ENCODE results near the gene DACT2.

DNA sequence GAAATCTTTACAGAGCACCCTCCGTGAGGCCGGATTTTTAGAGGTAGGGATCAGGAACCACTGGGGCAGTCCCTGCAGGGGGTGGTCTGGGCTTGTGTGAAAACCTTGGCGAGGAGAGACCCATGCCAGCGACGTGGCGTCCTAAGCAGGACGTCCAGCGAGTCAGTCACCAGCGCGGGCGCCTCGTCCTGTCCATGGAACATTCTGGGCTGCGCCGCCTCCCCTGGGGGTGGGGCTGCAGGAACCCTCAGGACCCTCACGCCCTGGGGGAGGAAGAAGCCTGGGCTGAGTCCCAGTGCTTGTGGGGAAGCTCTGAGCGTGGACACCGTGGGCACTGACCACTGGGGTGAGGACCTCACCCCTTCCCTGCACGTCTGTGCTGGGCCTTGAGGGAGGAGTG is 25.7 kb upstream of the DACT2 start:
- no peak for TF ChIP-seq POLR2A (conservative IDR thresholded peaks at IDR 0.05)
- TF ChIP-seq SP1 (CRISPR knock-in tag; IDR thresholded peaks at IDR 0.05): no peak
- TF ChIP-seq, protein P1, sequence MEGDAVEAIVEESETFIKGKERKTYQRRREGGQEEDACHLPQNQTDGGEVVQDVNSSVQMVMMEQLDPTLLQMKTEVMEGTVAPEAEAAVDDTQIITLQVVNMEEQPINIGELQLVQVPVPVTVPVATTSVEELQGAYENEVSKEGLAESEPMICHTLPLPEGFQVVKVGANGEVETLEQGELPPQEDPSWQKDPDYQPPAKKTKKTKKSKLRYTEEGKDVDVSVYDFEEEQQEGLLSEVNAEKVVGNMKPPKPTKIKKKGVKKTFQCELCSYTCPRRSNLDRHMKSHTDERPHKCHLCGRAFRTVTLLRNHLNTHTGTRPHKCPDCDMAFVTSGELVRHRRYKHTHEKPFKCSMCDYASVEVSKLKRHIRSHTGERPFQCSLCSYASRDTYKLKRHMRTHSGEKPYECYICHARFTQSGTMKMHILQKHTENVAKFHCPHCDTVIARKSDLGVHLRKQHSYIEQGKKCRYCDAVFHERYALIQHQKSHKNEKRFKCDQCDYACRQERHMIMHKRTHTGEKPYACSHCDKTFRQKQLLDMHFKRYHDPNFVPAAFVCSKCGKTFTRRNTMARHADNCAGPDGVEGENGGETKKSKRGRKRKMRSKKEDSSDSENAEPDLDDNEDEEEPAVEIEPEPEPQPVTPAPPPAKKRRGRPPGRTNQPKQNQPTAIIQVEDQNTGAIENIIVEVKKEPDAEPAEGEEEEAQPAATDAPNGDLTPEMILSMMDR (IDR thresholded peaks at IDR 0.05 in 2 of 3, conservative IDR thresholded peaks at IDR 0.05 in 1 of 3; ENCODE audit: insufficient read depth in 2 of 3, low read depth in 1 of 3, low read length in 3 of 3): no peak
- TF ChIP-seq DPF2 (IDR thresholded peaks at IDR 0.05): no peak
- TF ChIP-seq, protein P2, sequence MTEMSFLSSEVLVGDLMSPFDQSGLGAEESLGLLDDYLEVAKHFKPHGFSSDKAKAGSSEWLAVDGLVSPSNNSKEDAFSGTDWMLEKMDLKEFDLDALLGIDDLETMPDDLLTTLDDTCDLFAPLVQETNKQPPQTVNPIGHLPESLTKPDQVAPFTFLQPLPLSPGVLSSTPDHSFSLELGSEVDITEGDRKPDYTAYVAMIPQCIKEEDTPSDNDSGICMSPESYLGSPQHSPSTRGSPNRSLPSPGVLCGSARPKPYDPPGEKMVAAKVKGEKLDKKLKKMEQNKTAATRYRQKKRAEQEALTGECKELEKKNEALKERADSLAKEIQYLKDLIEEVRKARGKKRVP (CRISPR knock-in tag; IDR thresholded peaks at IDR 0.05): no peak
- TF ChIP-seq, protein P3, sequence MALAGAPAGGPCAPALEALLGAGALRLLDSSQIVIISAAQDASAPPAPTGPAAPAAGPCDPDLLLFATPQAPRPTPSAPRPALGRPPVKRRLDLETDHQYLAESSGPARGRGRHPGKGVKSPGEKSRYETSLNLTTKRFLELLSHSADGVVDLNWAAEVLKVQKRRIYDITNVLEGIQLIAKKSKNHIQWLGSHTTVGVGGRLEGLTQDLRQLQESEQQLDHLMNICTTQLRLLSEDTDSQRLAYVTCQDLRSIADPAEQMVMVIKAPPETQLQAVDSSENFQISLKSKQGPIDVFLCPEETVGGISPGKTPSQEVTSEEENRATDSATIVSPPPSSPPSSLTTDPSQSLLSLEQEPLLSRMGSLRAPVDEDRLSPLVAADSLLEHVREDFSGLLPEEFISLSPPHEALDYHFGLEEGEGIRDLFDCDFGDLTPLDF (CRISPR knock-in tag; IDR thresholded peaks at IDR 0.05): no peak
- TF ChIP-seq GABPA (tag; conservative IDR thresholded peaks at IDR 0.05; ENCODE audit: low read depth): no peak
